ENCODE data around the gene TPM3. TPM values are rescaled to one million over a fixed set of nuclear protein-coding genes. Genes with fewer than 3 reads are reported as not detected.

The TPM3 gene
- polyA plus RNA-seq, 4 donors = 220 to 309 (median 273) TPM

DNA sequence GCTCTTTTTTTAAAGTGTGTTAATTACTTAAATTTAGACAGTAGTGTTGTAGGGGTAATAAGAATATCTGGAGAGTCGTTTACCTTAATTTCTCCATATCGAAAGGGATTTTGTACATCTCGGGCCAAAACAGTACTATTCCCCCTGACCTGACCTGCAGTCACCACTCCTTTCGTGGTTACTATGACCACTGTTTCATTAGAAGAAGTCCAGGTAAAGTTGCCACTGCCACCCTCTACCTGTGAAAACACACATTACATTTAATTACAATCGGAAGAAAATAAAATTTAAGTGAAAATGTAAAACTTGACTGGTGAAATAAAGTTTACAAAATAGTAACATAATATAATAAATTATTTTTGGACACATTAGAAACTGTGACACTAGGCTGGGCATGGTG, 74.3 kb downstream of the TPM3 start:
- no peak for DNase-seq (ENCODE audit: low read depth in 4 of 4, low spot score in 3 of 4)

- DNase-seq (ENCODE audit: low read depth in 4 of 4, low spot score in 3 of 4) = no peak
Observed at GRCh38 chr1:154115180-154115579, 76.7 kb downstream of the TPM3 start.

Other genes with a start within 250 kb of the TPM3 start
- gene DENND4B, start 245.4 kb downstream of the TPM3 start, polyA plus RNA-seq (ENCODE audit: insufficient read length in 4 of 4) = 10 to 100 TPM; 26.0 to 57.5 (median 34.1) TPM
- 10 to 100 TPM; 33.9 to 58.7 (median 43.8) TPM for gene CRTC2, start 233.5 kb downstream of the TPM3 start, polyA plus RNA-seq (ENCODE audit: insufficient read length in 4 of 4)
- 10 to 100 TPM; 70.6 to 84.1 (median 82.7) TPM for gene SLC39A1, start 228.6 kb downstream of the TPM3 start, polyA plus RNA-seq (ENCODE audit: insufficient read length in 4 of 4)
- 10 to 100 TPM; 22.4 to 44.2 (median 35.9) TPM for gene CREB3L4, start 224.2 kb downstream of the TPM3 start, polyA plus RNA-seq (ENCODE audit: insufficient read length in 4 of 4)
- gene JTB, start 214.4 kb downstream of the TPM3 start, polyA plus RNA-seq (ENCODE audit: insufficient read length in 4 of 4) = 100 to 1,000 TPM; 104 to 111 (median 108) TPM
- gene RAB13, start 205.8 kb downstream of the TPM3 start, polyA plus RNA-seq (ENCODE audit: insufficient read length in 4 of 4) = 100 to 1,000 TPM; 117 to 170 (median 163) TPM
- 1,000 to 10,000 TPM; 2,736 to 3,137 (median 2,908) TPM for gene RPS27, start 201.3 kb downstream of the TPM3 start, polyA plus RNA-seq (ENCODE audit: insufficient read length in 4 of 4)
- gene NUP210L, start 37.0 kb downstream of the TPM3 start, polyA plus RNA-seq (ENCODE audit: insufficient read length in 4 of 4) = under 1 TPM; 0.06 to 0.14 (median 0.09) TPM
- gene CFAP141, start 14.2 kb upstream of the TPM3 start, polyA plus RNA-seq (ENCODE audit: insufficient read length in 4 of 4) = under 1 TPM in 1 of 4 donors, not detected in 3; 0.44 TPM
- gene UBAP2L, start 28.9 kb upstream of the TPM3 start, polyA plus RNA-seq (ENCODE audit: insufficient read length in 4 of 4) = 100 to 1,000 TPM; 144 to 193 (median 178) TPM
- gene HAX1, start 80.5 kb upstream of the TPM3 start, polyA plus RNA-seq (ENCODE audit: insufficient read length in 4 of 4) = 10 to 100 TPM; 62.7 to 81.8 (median 78.3) TPM
- under 1 TPM in 2 of 4 donors, not detected in 2; 0.09 to 0.41 TPM for gene AQP10, start 129.0 kb upstream of the TPM3 start, polyA plus RNA-seq (ENCODE audit: insufficient read length in 4 of 4)
- gene ATP8B2, start 133.4 kb upstream of the TPM3 start, polyA plus RNA-seq (ENCODE audit: insufficient read length in 4 of 4) = 10 to 100 TPM; 24.4 to 45.4 (median 28.3) TPM
- 1 to 10 TPM; 4.6 to 6.6 (median 5.4) TPM for gene IL6R, start 213.2 kb upstream of the TPM3 start, polyA plus RNA-seq (ENCODE audit: insufficient read length in 4 of 4)